ENCODE measurements around the gene HPSE. TPM values are rescaled to one million over a fixed set of nuclear protein-coding genes. Genes with fewer than 3 reads are reported as not detected.

HPSE gene
- total RNA-seq, 1 donor from 2014 or later, result 0.80 TPM

- TF ChIP-seq, protein P1, sequence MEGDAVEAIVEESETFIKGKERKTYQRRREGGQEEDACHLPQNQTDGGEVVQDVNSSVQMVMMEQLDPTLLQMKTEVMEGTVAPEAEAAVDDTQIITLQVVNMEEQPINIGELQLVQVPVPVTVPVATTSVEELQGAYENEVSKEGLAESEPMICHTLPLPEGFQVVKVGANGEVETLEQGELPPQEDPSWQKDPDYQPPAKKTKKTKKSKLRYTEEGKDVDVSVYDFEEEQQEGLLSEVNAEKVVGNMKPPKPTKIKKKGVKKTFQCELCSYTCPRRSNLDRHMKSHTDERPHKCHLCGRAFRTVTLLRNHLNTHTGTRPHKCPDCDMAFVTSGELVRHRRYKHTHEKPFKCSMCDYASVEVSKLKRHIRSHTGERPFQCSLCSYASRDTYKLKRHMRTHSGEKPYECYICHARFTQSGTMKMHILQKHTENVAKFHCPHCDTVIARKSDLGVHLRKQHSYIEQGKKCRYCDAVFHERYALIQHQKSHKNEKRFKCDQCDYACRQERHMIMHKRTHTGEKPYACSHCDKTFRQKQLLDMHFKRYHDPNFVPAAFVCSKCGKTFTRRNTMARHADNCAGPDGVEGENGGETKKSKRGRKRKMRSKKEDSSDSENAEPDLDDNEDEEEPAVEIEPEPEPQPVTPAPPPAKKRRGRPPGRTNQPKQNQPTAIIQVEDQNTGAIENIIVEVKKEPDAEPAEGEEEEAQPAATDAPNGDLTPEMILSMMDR (IDR thresholded peaks at IDR 0.05; ENCODE audit: unreplicated experiment), result no peak
- Mint-ChIP-seq H3K4me3 (no peak overlapping the region), H3K27ac (no peak overlapping the region), H3K4me1 (peaks cover 2% of the 10 kb centered on the region), H3K27me3 (ENCODE audit: low read depth) (no peaks in the 10 kb centered on the region), H3K36me3 (peaks cover 5% of the 10 kb centered on the region), H3K9me3 (no peaks in the 10 kb centered on the region)
- no peak for DNase-seq (ENCODE audit: low spot score in 2 of 2, unreplicated experiment in 2 of 2)
Observed at GRCh38 chr4:83267121-83267829, 67.4 kb downstream of the HPSE start.

DNA sequence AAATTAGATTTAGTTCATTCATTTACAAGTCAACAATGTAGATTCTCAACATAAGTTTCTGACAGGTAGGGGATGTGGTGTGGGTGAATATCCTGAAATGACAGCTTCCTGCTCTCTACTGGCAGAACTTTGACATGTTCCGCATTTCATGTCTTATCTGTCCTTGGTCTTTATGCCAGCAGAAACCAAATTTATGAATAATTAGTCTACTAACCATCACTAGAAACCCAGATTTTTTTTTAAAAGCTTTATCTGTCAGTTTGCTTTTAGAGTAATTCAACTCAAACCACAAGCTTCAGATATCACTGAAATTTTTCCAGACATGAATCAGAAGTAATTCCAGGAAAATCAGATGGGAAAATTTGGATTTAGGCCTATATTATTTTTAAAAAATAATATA, 68.0 kb downstream of the HPSE start:
- Mint-ChIP-seq H3K36me3 (peaks cover 5% of the 10 kb centered on the region), H3K9me3 (no peaks in the 10 kb centered on the region), H3K4me3 (no peak overlapping the region), H3K27ac (no peak overlapping the region), H3K4me1 (peaks cover 2% of the 10 kb centered on the region), H3K27me3 (ENCODE audit: low read depth) (no peaks in the 10 kb centered on the region)
- no peak for DNase-seq (ENCODE audit: low spot score in 2 of 2, unreplicated experiment in 2 of 2)
- TF ChIP-seq, protein P1 (IDR thresholded peaks at IDR 0.05; ENCODE audit: unreplicated experiment), result no peak

DNA sequence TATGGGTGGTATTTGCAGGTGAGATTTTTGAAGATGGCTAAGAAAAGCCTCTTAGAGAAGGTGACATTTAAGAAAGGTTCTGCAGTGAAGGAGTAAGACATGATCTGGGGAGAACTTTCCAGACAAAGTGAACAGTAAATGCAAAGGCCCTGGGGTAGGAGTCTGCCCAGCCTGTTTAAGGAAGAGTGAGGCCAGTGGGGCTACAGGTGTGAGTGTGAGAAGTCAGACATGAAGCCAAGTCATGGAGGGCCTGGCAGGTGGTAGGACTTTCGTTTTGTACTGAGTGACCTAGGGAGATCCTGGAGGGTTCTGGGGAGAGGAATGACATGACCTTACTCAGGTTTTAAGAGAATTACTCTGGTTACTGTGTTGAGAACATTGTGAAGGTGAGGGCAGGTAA, 71.5 kb downstream of the HPSE start:
- TF ChIP-seq, protein P1 (IDR thresholded peaks at IDR 0.05; ENCODE audit: unreplicated experiment), result no peak
- H3K4me3 Mint-ChIP-seq, result no peak overlapping the region
- H3K27me3 Mint-ChIP-seq (ENCODE audit: low read depth), result no peaks in the 10 kb centered on the region
- DNase-seq (ENCODE audit: low spot score in 2 of 2, unreplicated experiment in 2 of 2), result no peak
- no peaks in the 10 kb centered on the region for H3K4me1 Mint-ChIP-seq
- H3K27ac Mint-ChIP-seq, result no peak overlapping the region
- H3K36me3 Mint-ChIP-seq, result peaks cover 5% of the 10 kb centered on the region
- H3K9me3 Mint-ChIP-seq, result no peaks in the 10 kb centered on the region

GRCh38 chr4:83262682-83263081, 72.0 kb downstream of the HPSE start:
- Mint-ChIP-seq H3K27me3 (ENCODE audit: low read depth) (no peaks in the 10 kb centered on the region), H3K27ac (no peak overlapping the region), H3K9me3 (no peaks in the 10 kb centered on the region), H3K4me1 (peaks cover 2% of the 10 kb centered on the region), H3K4me3 (no peak overlapping the region), H3K36me3 (peaks cover 5% of the 10 kb centered on the region)
- no peak for DNase-seq (ENCODE audit: low spot score in 2 of 2, unreplicated experiment in 2 of 2)
- TF ChIP-seq, protein P1 (IDR thresholded peaks at IDR 0.05; ENCODE audit: unreplicated experiment), result no peak

DNA sequence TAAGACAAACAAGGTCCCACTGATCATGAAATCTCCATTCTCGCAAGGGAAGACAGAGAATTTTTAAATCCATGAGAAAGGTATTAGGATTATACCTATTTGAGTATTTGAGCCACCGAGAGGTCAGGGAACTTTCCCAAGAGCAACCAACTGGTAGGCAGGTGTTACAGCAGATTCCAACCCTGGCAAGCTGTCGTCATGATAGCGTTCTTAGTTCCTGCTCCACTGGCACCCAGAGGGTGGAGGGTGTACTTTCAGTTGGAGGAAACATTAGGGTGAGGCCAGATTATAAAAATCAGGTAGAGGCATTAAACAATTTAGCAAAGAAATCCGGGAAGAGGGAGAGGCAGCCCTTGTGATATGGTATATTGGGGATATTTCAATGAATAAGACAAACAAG, 73.3 kb downstream of the HPSE start:
- H3K9me3 Mint-ChIP-seq, result no peaks in the 10 kb centered on the region
- no peaks in the 10 kb centered on the region for H3K27me3 Mint-ChIP-seq (ENCODE audit: low read depth)
- DNase-seq (ENCODE audit: low spot score in 2 of 2, unreplicated experiment in 2 of 2), result no peak
- H3K27ac Mint-ChIP-seq, result no peak overlapping the region
- H3K4me1 Mint-ChIP-seq, result peaks cover 7% of the 10 kb centered on the region
- TF ChIP-seq, protein P1 (IDR thresholded peaks at IDR 0.05; ENCODE audit: unreplicated experiment), result no peak
- peaks cover 5% of the 10 kb centered on the region for H3K36me3 Mint-ChIP-seq
- no peak overlapping the region for H3K4me3 Mint-ChIP-seq
